ENCODE data around the gene VIPR2.

Gene VIPR2

DNA sequence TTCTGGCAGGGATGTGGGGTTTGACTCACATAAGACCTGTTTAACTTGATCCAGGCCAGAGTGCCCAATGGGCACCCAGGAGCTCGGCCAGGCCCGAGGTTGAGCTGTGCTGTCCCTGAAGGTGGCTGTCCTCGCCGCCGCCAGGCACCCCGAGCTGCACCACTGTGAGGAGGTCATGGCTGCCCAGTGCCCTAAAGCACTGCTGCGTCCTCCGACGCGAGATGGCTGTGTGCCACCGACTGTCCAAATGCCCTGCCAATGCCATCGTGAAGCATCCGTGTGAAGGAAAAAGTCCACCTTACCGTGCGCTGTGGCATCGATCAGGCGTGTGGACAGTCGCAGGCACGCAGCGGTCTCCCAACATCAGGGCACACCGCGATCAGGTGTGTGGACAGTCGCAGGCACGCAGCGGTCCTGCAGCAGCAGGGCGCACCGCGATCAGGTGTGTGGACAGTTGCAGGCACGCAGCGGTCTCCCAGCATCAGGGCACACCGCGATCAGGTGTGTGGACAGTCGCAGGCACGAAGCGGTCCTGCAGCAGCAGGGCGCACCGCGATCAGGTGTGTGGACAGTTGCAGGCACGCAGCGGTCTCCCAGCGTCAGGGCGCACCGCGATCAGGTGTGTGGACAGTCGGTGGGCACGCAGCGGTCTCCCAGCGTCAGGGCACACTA, 120.3 kb downstream of the VIPR2 start:
- no peaks in the 10 kb centered on the region for H3K36me3 Mint-ChIP-seq
- peaks cover 4% of the 10 kb centered on the region for H3K27me3 Mint-ChIP-seq
- peaks cover 3% of the 10 kb centered on the region for H3K9me3 Mint-ChIP-seq
- no peak overlapping the region for H3K4me3 Mint-ChIP-seq
- H3K27ac Mint-ChIP-seq, result no peak overlapping the region
- DNase-seq (ENCODE audit: low spot score in 2 of 2) (no peak), ATAC-seq (ENCODE audit: low read depth) (no peak)
- H3K4me1 Mint-ChIP-seq, result no peaks in the 10 kb centered on the region

DNA sequence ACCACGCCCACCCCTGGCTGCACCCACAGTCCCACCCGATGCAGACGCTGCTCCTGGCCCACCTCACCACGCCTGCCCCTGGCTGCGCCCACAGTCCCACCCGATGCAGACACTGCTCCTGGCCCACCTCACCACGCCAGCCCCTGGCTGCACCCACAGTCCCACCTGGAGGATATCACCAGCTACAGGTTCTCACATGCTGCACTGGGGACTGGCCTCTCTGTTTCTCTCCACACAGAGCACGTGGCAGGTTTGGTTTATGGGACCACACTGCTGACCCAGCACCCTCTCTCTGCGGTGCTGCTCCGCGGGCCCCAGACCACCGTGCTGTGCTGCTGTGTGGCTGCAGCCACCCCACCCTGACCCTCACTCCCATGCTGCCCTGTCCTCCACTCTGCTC, 120.9 kb downstream of the VIPR2 start:
- Mint-ChIP-seq H3K27ac (no peak overlapping the region), H3K4me1 (no peaks in the 10 kb centered on the region), H3K9me3 (peaks cover 3% of the 10 kb centered on the region), H3K4me3 (no peak overlapping the region), H3K36me3 (no peaks in the 10 kb centered on the region), H3K27me3 (peaks cover 4% of the 10 kb centered on the region)
- ATAC-seq (ENCODE audit: low read depth), result no peak
- DNase-seq (ENCODE audit: low spot score in 2 of 2), result no peak

DNA sequence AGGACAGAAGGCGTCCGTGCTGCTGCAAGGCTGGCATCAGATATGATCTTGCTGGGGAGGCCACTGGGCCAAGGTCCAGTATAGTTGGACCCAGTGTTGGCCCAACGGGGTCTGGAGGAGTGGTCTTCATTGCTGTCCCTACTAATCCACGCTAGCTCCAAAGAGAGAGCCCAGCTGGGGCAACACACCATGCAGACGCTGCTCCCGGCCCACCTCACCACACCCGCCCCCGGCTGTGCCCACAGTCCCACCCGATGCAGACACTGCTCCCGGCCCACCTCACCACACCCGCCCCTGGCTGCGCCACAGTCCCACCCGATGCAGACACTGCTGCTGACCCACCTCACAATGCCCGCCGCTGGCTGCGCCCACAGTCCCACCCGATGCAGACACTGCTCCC, 121.5 kb downstream of the VIPR2 start:
- Mint-ChIP-seq H3K27me3 (peaks cover 5% of the 10 kb centered on the region), H3K36me3 (no peaks in the 10 kb centered on the region), H3K9me3 (peaks cover 4% of the 10 kb centered on the region), H3K27ac (no peak overlapping the region), H3K4me1 (no peaks in the 10 kb centered on the region), H3K4me3 (no peak overlapping the region)
- ATAC-seq (ENCODE audit: low read depth), result no peak
- DNase-seq (ENCODE audit: low spot score in 2 of 2), result no peak

DNA sequence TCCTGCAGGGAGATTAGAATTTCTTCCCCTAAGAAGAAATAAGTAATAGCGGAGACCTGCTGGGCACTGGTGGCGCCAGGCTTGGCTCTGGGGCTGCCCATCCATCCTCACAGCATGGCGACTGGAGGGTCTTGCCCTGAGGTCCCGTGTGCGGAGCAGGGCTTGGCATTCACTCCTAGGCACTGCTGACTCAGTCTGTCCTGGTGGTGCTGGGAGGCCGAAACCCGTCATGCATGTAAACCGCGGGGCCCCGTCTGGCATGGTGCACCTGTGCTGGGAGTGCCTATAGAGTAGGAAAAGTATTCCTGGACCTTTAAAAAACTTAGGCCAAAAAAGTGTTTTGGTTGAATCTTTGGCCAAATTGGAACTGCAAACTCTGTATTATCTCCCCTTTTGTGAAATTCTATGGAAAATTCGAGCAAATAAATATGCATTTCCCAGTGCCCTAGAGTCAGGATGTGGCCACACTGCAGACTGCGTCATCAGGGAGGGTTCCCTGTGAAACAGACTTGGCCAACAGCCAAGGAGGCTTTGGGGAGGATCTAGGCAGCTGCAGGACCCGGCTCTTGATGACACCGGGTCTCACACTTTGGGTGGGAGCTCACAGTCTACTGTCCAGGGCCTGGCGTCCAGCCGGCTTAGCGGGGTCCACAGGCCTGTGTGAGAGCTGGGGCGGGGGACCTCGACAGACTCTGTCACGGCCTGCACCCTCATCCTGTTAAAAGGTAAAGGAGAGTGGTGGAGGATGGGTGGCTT, 122.3 kb downstream of the VIPR2 start:
- Mint-ChIP-seq H3K36me3 (no peaks in the 10 kb centered on the region), H3K4me3 (no peak overlapping the region), H3K27ac (no peak overlapping the region), H3K9me3 (peaks cover 5% of the 10 kb centered on the region), H3K27me3 (peaks cover 5% of the 10 kb centered on the region), H3K4me1 (peaks cover 3% of the 10 kb centered on the region)
- DNase-seq (ENCODE audit: low spot score in 2 of 2) (no peak), ATAC-seq (ENCODE audit: low read depth) (no peak)

- Mint-ChIP-seq H3K27ac (no peak overlapping the region), H3K4me3 (no peak overlapping the region), H3K9me3 (peaks cover 5% of the 10 kb centered on the region), H3K27me3 (peaks cover 5% of the 10 kb centered on the region), H3K36me3 (no peaks in the 10 kb centered on the region), H3K4me1 (peaks cover 3% of the 10 kb centered on the region)
- DNase-seq (ENCODE audit: low spot score in 2 of 2), result no peak
- no peak for ATAC-seq (ENCODE audit: low read depth)
Observed at GRCh38 chr7:159020987-159021386, 123.7 kb downstream of the VIPR2 start.

DNA sequence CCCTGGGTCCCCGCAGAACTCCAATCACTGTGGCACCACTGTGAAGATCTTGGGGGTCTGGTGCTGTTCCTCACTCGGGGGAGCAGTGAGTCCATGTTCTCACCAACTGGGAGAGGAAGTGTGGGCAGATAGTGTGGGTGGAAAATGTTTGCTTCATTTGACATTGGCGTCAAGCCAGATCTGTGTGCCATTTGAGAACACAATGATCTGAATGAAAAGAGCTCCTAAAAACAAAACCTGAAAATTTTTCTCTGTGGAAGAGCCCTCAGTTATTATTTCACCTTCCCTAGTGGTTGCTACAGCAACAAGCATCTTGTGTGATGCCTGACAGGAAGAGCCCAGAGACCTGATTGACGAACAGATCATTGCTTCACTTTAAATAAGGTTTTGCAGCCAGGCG, 125.6 kb downstream of the VIPR2 start:
- ATAC-seq (ENCODE audit: low read depth) (no peak), DNase-seq (ENCODE audit: low spot score in 2 of 2) (no peak)
- peaks cover 3% of the 10 kb centered on the region for H3K27me3 Mint-ChIP-seq
- H3K4me1 Mint-ChIP-seq, result peaks cover 3% of the 10 kb centered on the region
- H3K36me3 Mint-ChIP-seq, result no peaks in the 10 kb centered on the region
- no peak overlapping the region for H3K27ac Mint-ChIP-seq
- peaks cover 5% of the 10 kb centered on the region for H3K9me3 Mint-ChIP-seq
- no peak overlapping the region for H3K4me3 Mint-ChIP-seq

GRCh38 chr7:159017741-159018140, 126.9 kb downstream of the VIPR2 start:
- no peak overlapping the region for H3K4me3 Mint-ChIP-seq
- H3K27me3 Mint-ChIP-seq, result peaks cover 5% of the 10 kb centered on the region
- no peak overlapping the region for H3K27ac Mint-ChIP-seq
- H3K4me1 Mint-ChIP-seq, result peaks cover 3% of the 10 kb centered on the region
- no peak for DNase-seq (ENCODE audit: low spot score in 2 of 2)
- ATAC-seq (ENCODE audit: low read depth), result no peak
- H3K9me3 Mint-ChIP-seq, result peaks cover 5% of the 10 kb centered on the region
- H3K36me3 Mint-ChIP-seq, result no peaks in the 10 kb centered on the region

DNA sequence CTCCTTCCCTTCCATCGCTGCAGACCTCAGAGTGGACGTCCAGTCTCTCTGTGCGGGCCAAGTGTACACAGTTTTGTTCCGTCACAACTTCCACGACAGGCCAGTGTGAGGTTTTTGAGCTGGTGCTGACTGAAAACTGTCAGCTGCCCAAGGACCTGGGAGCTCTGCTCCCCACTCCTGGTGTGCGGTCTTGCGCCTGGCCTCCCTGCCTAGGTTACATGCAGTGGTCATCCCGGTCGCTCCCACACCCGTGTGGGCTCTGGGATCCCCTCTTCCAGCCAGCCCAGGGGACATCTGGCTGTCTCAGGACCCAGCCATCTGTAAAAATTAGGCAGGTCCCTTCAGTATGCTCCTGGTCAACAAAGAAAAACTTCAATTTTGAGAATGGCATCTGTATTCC, 127.5 kb downstream of the VIPR2 start:
- no peak for ATAC-seq (ENCODE audit: low read depth)
- peaks cover 5% of the 10 kb centered on the region for H3K9me3 Mint-ChIP-seq

GRCh38 chr7:159016591-159016990, 128.1 kb downstream of the VIPR2 start:
- Mint-ChIP-seq H3K4me1 (peaks cover 3% of the 10 kb centered on the region), H3K27me3 (peaks cover 5% of the 10 kb centered on the region), H3K9me3 (peaks cover 5% of the 10 kb centered on the region), H3K4me3 (no peak overlapping the region), H3K27ac (no peak overlapping the region), H3K36me3 (no peaks in the 10 kb centered on the region)
- ATAC-seq (ENCODE audit: low read depth), result no peak
- DNase-seq (ENCODE audit: low spot score in 2 of 2), result no peak

More for the DNA sequence above, 127.5 kb downstream of the VIPR2 start:
- no peak for DNase-seq (ENCODE audit: low spot score in 2 of 2)
- no peak overlapping the region for H3K4me3 Mint-ChIP-seq
- no peak overlapping the region for H3K27ac Mint-ChIP-seq
- H3K27me3 Mint-ChIP-seq, result peaks cover 5% of the 10 kb centered on the region
- no peaks in the 10 kb centered on the region for H3K36me3 Mint-ChIP-seq
- peaks cover 3% of the 10 kb centered on the region for H3K4me1 Mint-ChIP-seq

GRCh38 chr7:159015454-159016410, 128.9 kb downstream of the VIPR2 start:
- DNase-seq (ENCODE audit: low spot score in 2 of 2) (no peak), ATAC-seq (ENCODE audit: low read depth) (no peak)
- Mint-ChIP-seq H3K9me3 (peaks cover 4% of the 10 kb centered on the region), H3K27ac (no peak overlapping the region), H3K4me1 (peaks cover 3% of the 10 kb centered on the region), H3K27me3 (peaks cover 12% of the 10 kb centered on the region), H3K36me3 (no peaks in the 10 kb centered on the region), H3K4me3 (no peak overlapping the region)

GRCh38 chr7:159015081-159015453, 129.6 kb downstream of the VIPR2 start:
- H3K9me3 Mint-ChIP-seq, result peaks cover 2% of the 10 kb centered on the region
- H3K4me1 Mint-ChIP-seq, result peaks cover 3% of the 10 kb centered on the region
- ATAC-seq (ENCODE audit: low read depth), result no peak
- H3K4me3 Mint-ChIP-seq, result no peak overlapping the region
- H3K27ac Mint-ChIP-seq, result no peak overlapping the region
- peaks cover 12% of the 10 kb centered on the region for H3K27me3 Mint-ChIP-seq
- no peak for DNase-seq (ENCODE audit: low spot score in 2 of 2)
- H3K36me3 Mint-ChIP-seq, result no peaks in the 10 kb centered on the region

DNA sequence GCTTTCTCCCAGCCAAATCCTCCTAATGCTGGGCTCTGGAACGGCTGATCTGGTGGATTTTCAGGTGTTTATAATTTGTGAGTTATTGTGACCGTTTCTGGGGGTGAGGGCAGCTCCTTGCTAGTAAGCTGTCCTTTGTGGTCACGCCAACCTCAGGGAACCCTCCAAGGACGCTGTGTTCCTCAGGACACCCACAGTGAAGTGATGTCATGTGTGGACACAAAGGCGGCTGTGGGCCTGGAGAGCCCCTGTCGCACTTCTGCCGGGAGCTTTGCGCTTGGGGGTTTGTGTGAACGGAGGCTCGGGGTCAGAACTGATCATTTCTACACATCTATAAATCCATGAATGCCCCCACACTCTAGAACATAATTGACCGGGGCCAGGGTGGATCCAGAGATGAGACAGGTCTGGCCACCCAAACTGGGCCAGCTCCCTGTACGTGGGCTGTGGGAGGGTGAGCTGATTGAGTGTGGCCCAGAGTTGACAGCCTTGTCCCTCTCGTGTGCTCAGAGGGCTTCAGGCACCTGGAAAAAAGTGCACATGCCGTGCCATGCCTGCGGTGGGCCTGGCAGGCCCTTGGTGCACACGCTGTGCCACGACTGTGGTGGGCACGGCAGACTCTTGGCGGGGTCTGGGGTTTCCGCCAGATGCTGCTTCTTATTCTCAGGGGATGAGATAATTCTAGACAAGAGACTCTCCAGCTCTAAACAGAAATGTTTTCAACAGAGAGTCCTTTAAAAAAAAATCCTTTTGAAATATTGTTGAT, 130.2 kb downstream of the VIPR2 start:
- Mint-ChIP-seq H3K4me3 (no peak overlapping the region), H3K27ac (no peak overlapping the region), H3K9me3 (peaks cover 2% of the 10 kb centered on the region), H3K36me3 (no peaks in the 10 kb centered on the region), H3K4me1 (peaks cover 3% of the 10 kb centered on the region), H3K27me3 (peaks cover 12% of the 10 kb centered on the region)
- ATAC-seq (ENCODE audit: low read depth) (no peak), DNase-seq (ENCODE audit: low spot score in 2 of 2) (no peak)

GRCh38 chr7:159013825-159014289, 130.8 kb downstream of the VIPR2 start:
- peaks cover 2% of the 10 kb centered on the region for H3K9me3 Mint-ChIP-seq
- H3K4me3 Mint-ChIP-seq, result no peak overlapping the region
- DNase-seq (ENCODE audit: low spot score in 2 of 2) (no peak), ATAC-seq (ENCODE audit: low read depth) (no peak)
- no peaks in the 10 kb centered on the region for H3K36me3 Mint-ChIP-seq
- H3K4me1 Mint-ChIP-seq, result peaks cover 3% of the 10 kb centered on the region
- H3K27ac Mint-ChIP-seq, result no peak overlapping the region
- H3K27me3 Mint-ChIP-seq, result peaks cover 12% of the 10 kb centered on the region

All from memory B cell (primary cell).